GM12891 (cell line): Measurements from ENCODE around the gene DBN1.

ENCODE experiments used
- POLR2A ChIP-seq: IDR thresholded peaks from 2 replicates; pipeline ENCODE4 v1.6.1; 2011; ENCODE audit warnings: low read depth, low read length, control low read depth
- SPI1 ChIP-seq: IDR thresholded peaks from 2 replicates; pipeline ENCODE4 v1.6.1; 2011; ENCODE audit warnings: low read depth, low read length, control low read depth
- TAF1 ChIP-seq: IDR thresholded peaks from 2 replicates; pipeline ENCODE4 v1.6.1; 2011; ENCODE audit warnings: low read depth, low read length, control low read depth

- TF ChIP-seq POLR2A (peak; percentile 59; the same call in 1 of the 2 replicates), TAF1 (0 out of 2 replicates have a peak, but pooled peaks have one; percentile 13), SPI1 (no peak)
These were observed 46.1 kb downstream of the DBN1 start for GRCh38 chr5:177427211-177427822.
